GM18511 (cell line): ENCODE measurements around the gene NKTR.

Experiments used
- ATAC-seq: cut with Tn5 transposase; IDR thresholded peaks from one replicate; pipeline ENCODE4 v1.9.1; 2021; ENCODE audit warnings: mild to moderate bottlenecking, moderate library complexity; ENCODE audit not compliant: unreplicated experiment

NKTR gene

DNA sequence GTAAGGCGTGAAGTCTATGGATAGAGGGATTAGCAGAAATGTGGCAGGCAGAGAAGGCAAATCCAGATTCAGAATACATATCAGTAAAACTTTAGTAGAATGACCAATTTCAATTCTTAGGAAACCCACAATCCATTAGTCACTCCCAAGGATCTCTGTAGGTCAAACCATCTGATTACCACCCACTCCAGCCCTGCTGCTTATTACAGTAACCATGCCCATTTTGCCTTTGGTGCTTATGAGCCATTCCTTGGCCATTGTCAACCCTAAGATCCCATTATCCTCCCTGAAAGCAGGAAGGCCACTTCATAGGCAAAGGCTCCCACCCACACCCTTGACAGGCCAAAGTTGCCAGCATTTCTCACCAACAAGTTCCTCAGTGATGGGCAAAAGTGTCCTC is 79.8 kb downstream of the NKTR start:
- ATAC-seq, result no peak

DNA sequence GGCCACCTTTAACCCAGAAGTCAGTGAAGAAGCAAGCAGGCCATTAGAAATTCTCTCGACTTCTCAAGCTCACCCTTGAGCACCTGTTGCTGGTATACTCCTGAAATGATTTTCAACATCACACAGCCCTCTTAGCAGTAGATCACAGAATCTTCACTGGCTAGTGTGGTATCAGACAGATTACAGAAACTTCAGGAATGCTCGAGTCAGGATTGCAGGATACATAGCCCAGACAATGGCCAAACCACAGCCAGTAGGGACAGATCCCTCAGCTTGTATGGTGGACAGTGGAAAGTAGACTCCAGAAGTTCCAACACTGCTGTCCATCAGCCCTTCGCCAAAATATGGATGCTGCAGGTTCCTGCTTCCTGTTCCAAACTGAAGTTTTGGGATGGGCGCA is 80.3 kb downstream of the NKTR start:
- ATAC-seq, result no peak

GRCh38 chr3:42681361-42682038 is 81.0 kb downstream of the NKTR start:
- no peak for ATAC-seq

DNA sequence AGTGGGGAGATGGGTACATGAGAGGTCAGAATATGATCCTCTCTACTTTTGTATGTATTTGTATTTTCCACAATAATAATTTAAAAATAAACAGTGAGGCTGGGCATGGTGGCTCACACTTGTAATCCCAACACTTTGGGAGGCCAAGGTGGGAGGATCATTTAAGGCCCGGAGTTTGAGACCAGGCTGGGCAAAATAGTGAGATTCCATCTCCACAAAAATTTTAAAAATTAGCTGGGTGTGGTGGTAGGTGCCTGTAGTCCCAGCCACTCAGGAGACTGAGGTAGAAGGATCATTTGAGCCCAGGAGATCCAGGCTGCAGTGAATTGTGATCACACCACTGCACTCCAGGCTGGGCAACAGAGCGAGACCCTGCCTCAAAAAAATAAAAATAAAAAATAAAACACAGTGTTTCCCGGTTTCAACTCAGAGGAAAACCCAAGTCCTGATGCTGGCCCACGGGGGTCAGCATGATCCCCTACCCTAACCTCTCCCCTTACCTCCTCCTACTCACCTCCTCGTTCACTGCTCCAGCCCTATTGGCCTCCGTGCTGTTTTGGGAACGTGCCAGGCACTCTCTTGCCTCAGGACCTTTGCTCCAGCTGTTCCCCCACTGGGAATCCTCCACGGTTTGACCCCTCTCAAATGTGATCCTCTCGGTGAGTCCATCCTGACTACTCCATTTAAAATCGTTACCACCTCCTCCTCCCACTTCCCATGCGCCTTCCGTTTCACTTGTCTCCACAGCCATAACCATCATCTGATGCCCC is 82.0 kb downstream of the NKTR start:
- no peak for ATAC-seq

- no peak for ATAC-seq
Observed at GRCh38 chr3:42683875-42684598, 83.6 kb downstream of the NKTR start.

GRCh38 chr3:42684632-42685362 is 84.3 kb downstream of the NKTR start:
- ATAC-seq, result no peak

- no peak for ATAC-seq
Observed at GRCh38 chr3:42685363-42685881, 84.9 kb downstream of the NKTR start, which contains the start of gene KLHL40. TSS of gene KLHL40 (plus strand) at chr3:42685537. CDS start at chr3:42685619, 82 bp downstream.

GRCh38 chr3:42685891-42686820 is 85.7 kb downstream of the NKTR start:
- no peak for ATAC-seq

DNA sequence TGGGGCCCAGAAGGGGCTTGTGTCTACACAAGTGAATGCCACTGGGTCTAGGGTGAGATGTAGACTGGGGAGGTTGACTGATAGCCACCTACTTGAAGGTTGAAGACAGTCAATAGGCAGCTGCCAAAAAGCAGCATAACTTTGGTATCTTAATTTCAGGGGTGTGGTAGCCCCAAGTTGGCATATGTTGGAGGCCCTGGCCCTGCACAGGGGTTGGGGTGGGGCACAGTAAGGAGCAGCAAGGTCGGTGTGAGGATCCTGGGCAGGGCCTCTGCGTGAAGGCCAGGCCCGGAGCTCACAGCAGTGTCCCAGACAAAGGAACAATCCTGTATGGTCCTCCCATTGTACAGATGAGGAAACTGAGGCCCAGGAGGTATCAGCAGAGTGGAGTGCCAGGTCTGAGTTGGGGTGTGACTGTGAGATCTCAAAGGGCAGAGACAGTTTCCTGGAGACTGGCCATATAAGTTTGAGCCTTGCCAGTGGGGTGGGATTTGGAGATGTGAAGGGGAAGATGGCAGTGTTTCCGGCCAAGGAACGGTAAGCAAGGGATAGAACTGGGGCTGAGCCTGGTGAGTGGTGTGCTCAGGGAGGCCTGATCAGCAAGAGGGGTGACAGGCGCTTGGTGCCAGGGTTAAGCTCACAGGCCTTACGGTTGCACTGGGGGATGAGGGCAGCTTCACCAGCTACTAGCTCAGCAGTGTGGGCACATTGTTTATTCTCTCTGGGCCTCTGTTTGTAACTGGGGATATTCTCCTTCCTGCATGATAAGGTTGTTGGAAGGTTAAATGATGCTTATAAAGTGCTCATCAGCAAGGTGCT is 86.6 kb downstream of the NKTR start:
- no peak for ATAC-seq

DNA sequence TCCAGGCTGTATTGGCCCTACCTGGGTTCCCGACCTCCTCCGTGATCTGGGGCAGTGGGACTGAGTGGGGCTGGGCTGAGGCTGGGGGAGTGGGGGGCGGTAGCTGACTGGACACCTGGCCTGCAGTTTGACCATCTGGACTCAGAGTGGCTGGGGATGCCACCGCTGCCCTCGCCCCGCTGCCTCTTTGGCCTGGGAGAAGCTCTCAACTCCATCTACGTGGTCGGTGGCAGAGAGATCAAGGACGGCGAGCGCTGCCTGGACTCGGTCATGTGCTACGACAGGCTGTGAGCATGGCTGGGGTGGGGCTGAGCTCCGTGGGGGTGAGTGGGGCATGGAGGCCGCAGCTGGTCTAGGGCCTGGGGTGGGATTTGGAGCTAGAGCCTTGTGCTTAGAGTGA is 87.5 kb downstream of the NKTR start:
- ATAC-seq, result no peak

- ATAC-seq, result no peak
Observed at GRCh38 chr3:42688487-42689420, 88.3 kb downstream of the NKTR start.

DNA sequence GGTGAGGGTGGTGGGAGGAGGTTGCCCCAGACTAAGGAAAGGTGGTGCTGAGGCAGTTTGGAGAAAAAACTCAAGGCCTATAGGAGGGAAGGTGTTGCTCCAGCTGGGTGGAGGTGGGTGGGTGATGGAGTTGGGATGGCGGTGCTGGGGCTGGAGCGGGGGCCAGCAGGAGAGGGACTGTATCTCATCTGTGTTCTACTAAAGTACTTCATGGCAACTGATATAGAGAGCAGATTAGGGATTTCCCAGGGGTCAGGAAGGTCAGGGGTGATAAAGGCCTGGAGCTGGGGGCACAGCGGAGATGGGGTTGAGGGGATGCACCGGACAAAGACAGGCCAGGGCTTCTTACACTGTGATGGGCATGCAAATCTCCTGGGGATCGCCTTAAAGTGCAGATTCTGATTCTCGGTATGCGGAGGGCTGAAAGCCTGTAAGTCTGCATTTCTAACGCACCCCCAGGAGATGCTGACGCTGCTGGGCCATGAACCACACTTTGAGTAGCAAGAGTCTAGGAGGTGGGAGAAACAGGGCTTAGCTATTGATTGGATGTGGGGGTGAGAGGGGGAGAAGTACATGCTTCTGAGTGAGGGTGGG is 89.0 kb downstream of the NKTR start:
- ATAC-seq, result no peak

- ATAC-seq, result no peak
Observed at GRCh38 chr3:42690191-42690590, 89.7 kb downstream of the NKTR start.

GRCh38 chr3:42690766-42691680 is 90.5 kb downstream of the NKTR start:
- ATAC-seq, result no peak

DNA sequence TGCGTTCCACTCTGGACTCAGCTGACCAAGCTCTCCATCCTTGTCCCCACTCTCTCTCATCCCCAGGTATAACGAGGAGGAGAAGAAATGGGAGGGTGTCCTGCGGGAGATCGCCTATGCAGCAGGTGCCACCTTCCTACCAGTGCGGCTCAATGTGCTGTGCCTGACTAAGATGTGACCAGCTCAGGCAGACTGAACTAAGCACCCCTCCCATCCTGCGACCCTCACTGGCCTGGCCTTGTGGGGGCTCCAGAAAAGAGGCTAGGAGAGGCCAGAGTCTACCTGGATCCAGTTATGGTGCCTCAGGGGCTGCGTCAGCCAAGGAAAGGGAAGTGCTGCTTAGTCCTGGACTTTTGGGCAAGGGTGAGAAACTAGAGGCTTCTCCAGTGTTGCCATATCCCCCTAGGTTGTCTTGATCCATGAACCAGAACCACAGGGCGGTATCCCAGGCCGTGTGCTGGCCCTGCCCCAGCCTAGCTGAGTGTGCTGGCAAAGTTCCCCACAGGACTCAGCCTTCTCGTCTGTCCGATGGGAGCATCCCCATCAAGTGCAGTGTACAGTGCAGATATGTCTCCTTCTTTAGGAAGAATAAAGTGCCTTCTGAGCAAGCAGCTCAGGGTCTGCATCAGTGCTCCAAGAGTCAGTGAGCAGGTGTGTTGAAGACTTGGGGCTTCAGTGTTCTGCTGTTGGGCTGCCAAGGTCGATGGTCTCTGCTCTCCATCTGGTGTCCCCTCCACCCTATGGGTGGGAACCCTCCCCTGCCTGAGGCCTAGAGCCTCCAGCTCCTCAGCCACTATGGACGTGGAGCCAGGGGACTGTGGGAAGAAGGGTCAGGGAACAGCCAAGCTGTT is 91.6 kb downstream of the NKTR start:
- ATAC-seq, result no peak
